Skeletal muscle tissue (tissue), 4 donors: ENCODE results near the gene SMARCB1. TPM values are rescaled to one million over a fixed set of nuclear protein-coding genes. Genes with fewer than 3 reads are reported as not detected.

Experiments used
- H3K27ac ChIP-seq: one replicate; pipeline ENCODE4 v1.7.0; 2013; ENCODE audit warnings: mild to moderate bottlenecking, low read depth, low read length, inconsistent platforms
- H3K27me3 ChIP-seq, 3 donors: one replicate each; pipeline ENCODE4 v1.7.0; 2013; ENCODE audit warnings: low read length in 3 of 3; ENCODE audit not compliant: control insufficient read depth in 3 of 3, insufficient read depth in 3 of 3
- H3K36me3 ChIP-seq, 3 donors: one replicate each; pipeline ENCODE4 v1.7.0; 2013; ENCODE audit warnings: low read length in 3 of 3; ENCODE audit not compliant: control insufficient read depth in 3 of 3, insufficient read depth in 3 of 3
- H3K4me1 ChIP-seq, 3 donors: one replicate each; pipeline ENCODE4 v1.7.0; 2013; ENCODE audit warnings: low read length in 3 of 3, mild to moderate bottlenecking in 3 of 3; ENCODE audit not compliant: control insufficient read depth in 3 of 3, insufficient read depth in 3 of 3
- H3K4me3 ChIP-seq, 3 donors: one replicate each; pipeline ENCODE4 v1.7.0; 2013; ENCODE audit warnings: low read length in 3 of 3
- H3K9ac ChIP-seq, 3 donors: one replicate each; pipeline ENCODE4 v1.7.0; 2013; ENCODE audit warnings: low read length in 3 of 3, mild to moderate bottlenecking in 3 of 3, moderate library complexity in 2 of 3, low read depth in 1 of 3
- H3K9me3 ChIP-seq, 3 donors: one replicate each; pipeline ENCODE4 v1.7.0; 2013; ENCODE audit warnings: low read length in 3 of 3; ENCODE audit not compliant: control insufficient read depth in 3 of 3
- total RNA-seq: library from RNA; depleted of rRNA; stranded (reverse); fragments of >200 nt; gene quantifications from one replicate; pipeline ENCODE4 v1.2.3, GENCODE V29; 2014
- donor health status: Osteomylitis.

Gene SMARCB1
- total RNA-seq, 1 donor from 2014 or later = 13.6 TPM

- H3K9me3 ChIP-seq = no peaks in the 10 kb centered on the region
- no peak overlapping the region for H3K27ac ChIP-seq
- peaks cover 0 to 8% (median 7%) of the 10 kb centered on the region in 3 donors for H3K36me3 ChIP-seq
- H3K9ac ChIP-seq = no peak overlapping the region
- H3K4me1 ChIP-seq = peaks cover 15 to 17% (median 16%) of the 10 kb centered on the region in 3 donors
- no peaks in the 10 kb centered on the region for H3K27me3 ChIP-seq
- H3K4me3 ChIP-seq = no peak overlapping the region
Measured at GRCh38 chr22:23759566-23759965, 27.2 kb upstream of the SMARCB1 start.

GRCh38 chr22:23760056-23760455 lies 26.7 kb upstream of the SMARCB1 start:
- Histone ChIP-seq H3K9ac (peak overlapping the region in 1 of 3 donors; percentile 12), H3K9me3 (no peaks in the 10 kb centered on the region), H3K4me3 (no peak overlapping the region), H3K36me3 (peaks cover 0 to 12% (median 8%) of the 10 kb centered on the region in 3 donors), H3K27ac (no peak overlapping the region), H3K4me1 (peaks cover 20 to 22% (median 20%) of the 10 kb centered on the region in 3 donors), H3K27me3 (no peaks in the 10 kb centered on the region)

DNA sequence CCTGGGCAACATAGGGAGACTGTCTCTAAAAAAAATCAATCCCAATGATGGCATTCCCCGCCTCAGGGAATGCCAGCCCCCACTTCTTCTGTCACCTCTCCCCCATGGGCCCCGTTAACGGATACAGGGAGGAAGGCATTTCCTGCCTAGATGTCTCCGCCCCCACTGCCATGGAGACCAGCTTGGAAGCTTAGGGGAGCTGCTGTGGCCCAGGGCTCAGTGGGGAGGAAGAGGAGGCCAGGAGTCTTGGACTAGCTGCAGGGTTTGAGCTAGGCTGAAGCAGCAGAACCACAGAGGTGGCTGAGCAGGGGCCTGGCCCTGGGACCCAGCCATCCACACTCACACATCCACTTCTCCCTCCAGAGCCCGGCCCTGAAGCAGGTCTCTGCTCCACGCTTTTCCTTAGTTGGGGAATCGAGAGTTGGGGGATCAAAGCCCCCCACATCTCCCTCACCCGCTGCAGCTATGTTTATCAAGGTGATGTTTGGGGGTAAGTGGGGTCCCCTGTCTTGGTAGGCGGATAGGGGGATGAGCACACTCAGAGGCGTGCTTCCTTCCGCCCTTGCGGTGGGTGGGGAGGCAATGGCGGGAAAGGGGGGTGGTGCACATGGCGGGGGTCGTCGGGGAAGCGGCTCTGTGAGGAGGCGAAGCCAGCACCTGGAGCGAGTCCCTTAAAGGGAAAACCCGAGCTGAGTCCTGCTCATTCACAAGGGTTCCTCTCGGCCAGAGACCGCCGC lies 23.8 kb upstream of the SMARCB1 start, which contains the start of gene C22orf15:
Gene C22orf15 (plus strand): TSS at position 149 of the 737 bp plus-strand sequence. CDS start 317 bp downstream, at position 466.
- no peaks in the 10 kb centered on the region for H3K27me3 ChIP-seq
- H3K27ac ChIP-seq = no peak within 1 kb of the TSS
- H3K4me3 ChIP-seq = no peak within 1 kb of the TSS
- H3K9me3 ChIP-seq = no peaks in the 10 kb centered on the region
- H3K36me3 ChIP-seq = peaks cover 3 to 21% (median 8%) of the 10 kb centered on the region in 3 donors
- peak within 1 kb of the TSS in 1 of 3 donors; percentile 20 for H3K9ac ChIP-seq
- H3K4me1 ChIP-seq = peaks cover 35 to 42% (median 39%) of the 10 kb centered on the region in 3 donors

GRCh38 chr22:23763579-23763945 lies 23.2 kb upstream of the SMARCB1 start:
- Histone ChIP-seq H3K36me3 (peaks cover 3 to 21% (median 8%) of the 10 kb centered on the region in 3 donors), H3K27ac (no peak overlapping the region), H3K4me1 (peaks cover 36 to 47% (median 44%) of the 10 kb centered on the region in 3 donors), H3K9me3 (no peaks in the 10 kb centered on the region), H3K27me3 (no peaks in the 10 kb centered on the region), H3K9ac (peak overlapping the region in 1 of 3 donors; percentile 20), H3K4me3 (no peak overlapping the region)

DNA sequence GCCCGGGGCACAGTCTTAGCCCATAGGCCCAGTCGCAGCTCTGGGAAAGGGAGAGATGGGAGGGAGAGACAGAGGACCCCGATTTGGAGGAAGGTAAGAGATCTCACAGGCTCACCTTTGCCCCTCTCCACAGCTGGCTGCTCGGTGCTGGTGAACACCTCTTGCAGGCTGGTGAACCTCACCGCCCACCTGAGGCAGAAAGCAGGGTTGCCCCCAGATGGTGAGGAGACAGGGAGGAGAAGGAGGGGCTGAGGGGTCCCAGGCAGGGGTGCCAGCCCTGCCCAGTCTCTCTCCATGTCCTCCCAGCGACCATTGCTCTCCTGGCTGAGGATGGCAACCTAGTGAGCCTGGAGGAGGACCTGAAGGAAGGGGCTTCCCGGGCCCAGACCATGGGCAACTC lies 22.8 kb upstream of the SMARCB1 start:
- H3K36me3 ChIP-seq = peaks cover 3 to 21% (median 8%) of the 10 kb centered on the region in 3 donors
- H3K27ac ChIP-seq = no peak overlapping the region
- no peaks in the 10 kb centered on the region for H3K27me3 ChIP-seq
- no peaks in the 10 kb centered on the region for H3K9me3 ChIP-seq
- H3K4me1 ChIP-seq = peaks cover 38 to 51% (median 46%) of the 10 kb centered on the region in 3 donors
- peak overlapping the region in 1 of 3 donors; percentile 68 for H3K9ac ChIP-seq
- H3K4me3 ChIP-seq = no peak overlapping the region

DNA sequence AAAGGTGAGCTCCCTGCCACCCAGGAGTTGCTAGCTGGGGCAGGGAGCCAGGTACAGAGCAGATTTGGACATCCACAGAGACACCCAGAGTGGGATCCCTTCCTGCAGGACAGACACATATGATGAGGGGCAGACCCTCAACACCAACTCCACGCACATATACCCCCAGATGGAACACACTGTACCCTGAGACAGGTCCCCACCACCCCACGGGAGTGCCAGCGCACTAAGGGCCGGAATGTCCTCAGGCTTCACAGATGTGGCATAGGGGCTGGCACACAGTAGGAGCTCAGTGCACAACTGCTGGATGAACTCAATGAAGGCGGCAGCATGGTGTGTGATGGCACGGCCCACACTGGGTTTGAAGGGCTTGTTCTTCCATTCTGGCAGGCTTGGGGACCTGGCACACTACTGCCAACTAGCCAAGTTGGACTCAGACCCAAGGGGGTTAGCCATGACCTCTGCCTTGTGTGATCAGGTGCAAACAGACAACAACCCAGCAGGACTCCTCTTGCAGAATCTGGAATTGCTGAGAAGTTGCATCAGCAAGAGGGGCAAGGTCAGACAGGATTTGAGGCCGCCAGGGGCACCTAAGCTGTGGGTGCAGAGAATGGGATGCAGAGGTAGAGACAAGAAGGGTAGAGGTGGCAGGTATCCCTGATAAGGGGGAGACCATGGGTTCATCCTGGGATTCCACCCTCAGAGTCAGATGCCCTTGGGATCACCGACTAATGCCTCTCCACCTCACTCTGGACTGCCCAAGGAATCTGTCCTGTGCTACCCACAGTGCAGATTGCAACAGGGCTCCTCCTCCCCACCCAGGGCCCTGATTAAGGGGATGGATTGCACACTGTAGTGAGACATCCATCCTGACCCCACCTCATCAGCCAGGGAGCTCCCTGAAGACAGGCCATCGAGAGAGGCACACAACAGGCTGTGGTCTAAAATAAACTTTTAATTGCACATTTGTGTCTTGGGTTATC lies 21.6 kb upstream of the SMARCB1 start:
- Histone ChIP-seq H3K27ac (no peak overlapping the region), H3K4me3 (peak overlapping the region in 2 of 3 donors; percentile 43 to 65), H3K36me3 (peaks cover 3 to 21% (median 8%) of the 10 kb centered on the region in 3 donors), H3K9me3 (no peaks in the 10 kb centered on the region), H3K9ac (peak overlapping the region in 2 of 3 donors; percentile 57 to 71), H3K27me3 (no peaks in the 10 kb centered on the region), H3K4me1 (peaks cover 38 to 59% (median 51%) of the 10 kb centered on the region in 3 donors)

DNA sequence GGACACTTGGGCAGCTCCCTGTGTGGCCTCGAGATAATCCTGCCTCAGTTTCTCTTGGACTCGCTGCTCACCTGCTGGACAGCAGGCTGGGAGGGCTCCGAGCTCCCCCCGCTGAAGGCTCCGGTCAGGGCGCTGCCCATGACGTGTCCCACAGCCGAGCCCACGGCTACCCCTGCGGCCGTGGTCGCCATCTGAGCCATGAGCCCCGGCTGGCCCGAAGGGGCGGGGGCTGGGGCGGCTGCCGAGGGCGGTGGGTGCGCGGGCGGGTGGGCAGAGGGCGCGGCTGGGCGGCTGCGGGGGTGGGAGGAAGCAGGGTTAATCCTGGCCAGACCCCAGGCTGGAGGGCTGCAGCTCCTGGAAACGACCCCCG lies 19.5 kb upstream of the SMARCB1 start:
- peak overlapping the region; percentile 96 to 100 (median 98) for H3K9ac ChIP-seq
- no peaks in the 10 kb centered on the region for H3K9me3 ChIP-seq
- H3K36me3 ChIP-seq = peaks cover 3 to 21% (median 8%) of the 10 kb centered on the region in 3 donors
- H3K27me3 ChIP-seq = no peaks in the 10 kb centered on the region
- H3K4me1 ChIP-seq = peaks cover 40 to 62% (median 54%) of the 10 kb centered on the region in 3 donors
- peak overlapping the region; percentile 99 for H3K27ac ChIP-seq
- H3K4me3 ChIP-seq = peak overlapping the region; percentile 82 to 96 (median 95)

DNA sequence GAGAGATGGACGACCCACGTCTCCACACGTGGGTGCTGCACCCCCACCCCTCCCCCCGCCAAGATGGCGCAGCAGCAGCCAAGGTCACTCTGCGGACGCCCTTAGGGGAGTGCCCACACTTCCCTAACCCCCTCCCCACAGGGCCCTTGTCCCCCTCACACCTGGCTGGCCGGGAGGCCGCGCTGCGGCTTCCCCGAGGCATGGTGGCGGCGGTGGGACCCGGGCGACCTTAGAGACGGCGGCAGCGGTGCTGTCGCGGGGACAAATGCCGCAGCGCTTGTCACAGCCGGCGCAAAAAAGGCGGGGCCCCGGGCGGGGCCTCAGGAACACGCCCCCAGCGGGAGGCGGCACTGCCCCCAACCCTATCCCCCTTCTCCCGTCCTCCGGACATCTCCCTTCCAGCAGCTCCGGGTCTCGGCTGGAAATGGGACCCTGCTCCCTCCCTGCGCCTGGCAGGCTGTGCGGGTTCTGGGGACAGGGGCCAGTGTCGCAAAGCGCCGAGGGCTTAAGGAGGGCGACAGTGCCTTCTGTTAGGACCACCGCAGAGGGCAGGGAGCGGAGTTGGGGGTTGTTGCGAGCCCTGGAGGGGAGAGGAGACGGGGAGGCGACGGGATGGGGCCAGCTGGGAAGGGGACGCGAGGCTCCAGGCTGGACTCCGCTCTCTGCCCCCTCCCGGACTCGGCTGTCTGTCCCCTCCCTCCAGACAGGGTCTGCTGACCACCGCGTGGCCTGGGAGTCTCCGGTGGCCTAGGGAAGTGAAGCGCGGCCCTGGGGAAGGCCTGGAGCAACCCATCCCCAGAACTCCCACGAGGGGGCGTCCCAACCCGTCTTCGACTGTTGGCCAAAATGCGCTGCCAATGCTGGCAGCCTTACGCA lies 18.9 kb upstream of the SMARCB1 start, which contains the start of gene CHCHD10:
Gene CHCHD10 (minus strand): TSS at position 300 of the 876 bp plus-strand sequence. CDS start 98 bp downstream, at position 202.
- Histone ChIP-seq H3K36me3 (peaks cover 3 to 21% (median 8%) of the 10 kb centered on the region in 3 donors), H3K27ac (peak within 1 kb of the TSS; percentile 99), H3K4me3 (peak within 1 kb of the TSS; percentile 82 to 96 (median 95)), H3K4me1 (peaks cover 40 to 63% (median 54%) of the 10 kb centered on the region in 3 donors), H3K9ac (peak within 1 kb of the TSS; percentile 96 to 100 (median 98)), H3K9me3 (no peaks in the 10 kb centered on the region), H3K27me3 (no peaks in the 10 kb centered on the region)
